ENCODE results near the gene ODF4.

DNA sequence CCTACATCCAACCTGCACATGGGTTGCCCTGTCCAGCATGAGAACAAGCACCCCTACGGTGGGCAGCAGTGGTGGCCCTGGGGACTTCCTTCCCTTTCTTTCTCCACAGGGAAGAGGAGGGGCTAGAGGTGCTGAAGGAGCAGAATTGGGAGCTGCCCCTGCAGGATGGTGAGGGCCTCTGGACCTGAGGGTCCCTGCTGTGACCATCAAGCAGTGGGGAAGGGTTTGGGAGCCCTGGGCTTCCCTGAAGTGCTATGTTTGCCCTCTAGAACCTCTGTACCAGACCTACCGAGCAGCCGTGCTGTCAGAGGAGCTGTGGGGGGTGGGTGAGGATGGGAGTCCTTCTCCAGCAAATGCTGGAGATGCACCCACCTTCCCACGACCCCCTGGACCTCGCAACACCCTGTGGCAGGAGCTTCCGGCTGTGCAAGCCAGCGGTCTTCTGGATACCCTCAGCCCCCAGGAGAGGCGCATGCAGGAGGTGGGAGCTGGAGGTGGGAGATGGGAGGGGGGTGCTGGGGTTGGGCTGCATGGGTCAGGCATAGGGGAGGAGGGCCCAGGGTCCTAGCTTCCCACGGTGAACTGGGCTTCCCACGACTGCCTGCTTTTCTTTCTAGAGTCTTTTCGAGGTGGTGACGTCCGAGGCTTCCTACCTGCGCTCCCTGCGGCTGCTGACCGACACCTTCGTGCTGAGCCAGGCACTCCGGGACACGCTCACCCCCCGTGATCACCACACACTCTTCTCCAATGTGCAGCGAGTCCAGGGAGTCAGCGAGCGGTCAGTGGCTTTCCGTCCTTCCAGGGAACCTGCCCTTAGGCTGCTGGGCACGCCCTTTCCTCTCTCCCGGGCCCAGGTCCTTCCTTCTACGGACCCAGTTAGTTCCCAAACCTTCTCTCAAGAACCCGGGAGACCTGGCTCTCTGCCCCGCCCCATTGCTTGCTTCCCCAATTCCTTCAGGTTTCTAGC lies 24.6 kb upstream of the ODF4 start:
- TF ChIP-seq, protein P1, sequence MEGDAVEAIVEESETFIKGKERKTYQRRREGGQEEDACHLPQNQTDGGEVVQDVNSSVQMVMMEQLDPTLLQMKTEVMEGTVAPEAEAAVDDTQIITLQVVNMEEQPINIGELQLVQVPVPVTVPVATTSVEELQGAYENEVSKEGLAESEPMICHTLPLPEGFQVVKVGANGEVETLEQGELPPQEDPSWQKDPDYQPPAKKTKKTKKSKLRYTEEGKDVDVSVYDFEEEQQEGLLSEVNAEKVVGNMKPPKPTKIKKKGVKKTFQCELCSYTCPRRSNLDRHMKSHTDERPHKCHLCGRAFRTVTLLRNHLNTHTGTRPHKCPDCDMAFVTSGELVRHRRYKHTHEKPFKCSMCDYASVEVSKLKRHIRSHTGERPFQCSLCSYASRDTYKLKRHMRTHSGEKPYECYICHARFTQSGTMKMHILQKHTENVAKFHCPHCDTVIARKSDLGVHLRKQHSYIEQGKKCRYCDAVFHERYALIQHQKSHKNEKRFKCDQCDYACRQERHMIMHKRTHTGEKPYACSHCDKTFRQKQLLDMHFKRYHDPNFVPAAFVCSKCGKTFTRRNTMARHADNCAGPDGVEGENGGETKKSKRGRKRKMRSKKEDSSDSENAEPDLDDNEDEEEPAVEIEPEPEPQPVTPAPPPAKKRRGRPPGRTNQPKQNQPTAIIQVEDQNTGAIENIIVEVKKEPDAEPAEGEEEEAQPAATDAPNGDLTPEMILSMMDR (IDR thresholded peaks at IDR 0.05) = no peak
- no peak for TF ChIP-seq POLR2A (IDR thresholded peaks at IDR 0.05)

Measured in adrenal gland (tissue), 5 donors.